Ectodermal cell (in vitro differentiated cells): Measurements from ENCODE around the gene RETREG1.
"Not testable (repeated sequence)": the region's sequence is repeated elsewhere in the genome, so short reads cannot be mapped to it uniquely, and the experiment has no call there.

Experiments
- H3K27ac ChIP-seq: 2 replicates; pipeline ENCODE4 v1.7.0; 2013; ENCODE audit warnings: mild to moderate bottlenecking, low read depth, low read length; ENCODE audit not compliant: insufficient read depth, poor library complexity, severe bottlenecking
- H3K27me3 ChIP-seq: 2 replicates; pipeline ENCODE4 v1.7.0; 2013; ENCODE audit warnings: mild to moderate bottlenecking, low read length; ENCODE audit not compliant: insufficient read depth, control insufficient read depth, poor library complexity, severe bottlenecking
- H3K36me3 ChIP-seq: one replicate; pipeline ENCODE4 v1.7.0; 2013; ENCODE audit warnings: low read length; ENCODE audit not compliant: control insufficient read depth, insufficient read depth
- H3K4me1 ChIP-seq: one replicate; pipeline ENCODE4 v1.7.0; 2013; ENCODE audit warnings: low read length; ENCODE audit not compliant: control insufficient read depth, insufficient read depth
- H3K4me3 ChIP-seq: 2 replicates; pipeline ENCODE4 v1.7.0; 2013; ENCODE audit warnings: low read depth, low read length, control low read depth; ENCODE audit not compliant: insufficient read depth
- H3K9me3 ChIP-seq: 2 replicates; pipeline ENCODE4 v1.7.0; 2013; ENCODE audit warnings: mild to moderate bottlenecking, low read length, moderate library complexity; ENCODE audit not compliant: control insufficient read depth
- WGBS, 2 experiments: methylation state at CpG; one replicate each; pipeline ENCODE4 v1.1.7; 2013; ENCODE audit warnings: missing lambda C conversion rate in 2 of 2; 5-methylcytosine and 5-hydroxymethylcytosine counted together

Gene RETREG1

DNA sequence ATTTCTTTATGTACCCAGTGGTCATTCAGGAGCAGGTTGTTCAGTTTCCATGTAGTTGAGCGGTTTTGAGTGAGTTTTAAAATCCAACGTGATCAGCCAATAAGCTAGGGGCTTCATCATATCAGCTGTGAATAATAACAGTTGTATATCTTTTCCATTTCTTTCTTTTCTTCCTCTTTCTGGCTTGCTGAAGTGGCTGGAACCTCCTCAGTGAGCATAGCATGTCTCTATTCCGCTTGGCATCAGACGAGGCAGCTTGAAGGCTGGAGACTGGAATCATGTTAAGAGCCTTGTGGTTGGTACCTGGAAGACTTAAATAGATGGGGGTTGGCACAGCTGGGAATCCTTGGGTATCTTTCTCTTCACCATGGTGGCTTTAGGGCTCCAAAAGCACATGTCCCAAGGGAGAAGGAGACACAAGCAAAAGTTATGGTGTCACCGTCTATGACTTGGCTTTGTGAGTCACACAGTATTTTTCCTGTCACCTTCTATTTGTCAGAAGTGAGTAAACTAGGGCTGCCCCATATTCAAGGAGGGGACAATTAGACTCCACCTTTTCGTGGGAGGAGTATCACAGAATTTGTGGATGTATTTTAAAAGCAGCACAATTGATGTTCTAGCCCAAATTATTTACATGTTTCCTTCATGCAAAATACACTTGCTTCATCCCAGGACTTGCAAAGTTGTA, 38.0 kb upstream of the RETREG1 start:
- H3K27ac ChIP-seq, result no peak overlapping the region
- no peaks in the 10 kb centered on the region for H3K9me3 ChIP-seq
- H3K27me3 ChIP-seq, result no peaks in the 10 kb centered on the region
- 51 to 57% methylated on average over 5 of the region's 6 CpGs for WGBS, 2 experiments
- no peak overlapping the region for H3K4me3 ChIP-seq
- H3K36me3 ChIP-seq, result no peaks in the 10 kb centered on the region
- H3K4me1 ChIP-seq, result no peaks in the 10 kb centered on the region

DNA sequence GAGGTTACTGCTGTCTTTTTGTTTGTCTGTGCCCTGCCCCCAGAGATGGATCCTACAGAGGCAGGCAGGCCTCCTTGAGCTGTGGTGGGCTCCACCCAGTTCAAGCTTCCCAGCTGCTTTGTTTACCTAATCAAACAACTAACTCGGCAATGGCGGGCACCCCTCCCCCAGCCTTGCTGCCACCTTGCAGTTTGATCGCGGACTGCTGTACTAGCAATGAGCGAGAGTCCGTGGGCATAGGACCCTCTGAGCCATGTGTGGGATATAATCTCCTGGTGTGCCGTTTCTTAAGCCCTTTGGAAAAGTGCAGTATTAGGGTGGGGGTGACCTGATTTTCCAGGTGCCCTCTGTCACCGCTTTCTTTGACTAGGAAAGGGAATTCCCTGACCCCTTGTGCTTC, 31.9 kb upstream of the RETREG1 start:
- 78 to 83% methylated on average over 8 of the region's 8 CpGs for WGBS, 2 experiments

DNA sequence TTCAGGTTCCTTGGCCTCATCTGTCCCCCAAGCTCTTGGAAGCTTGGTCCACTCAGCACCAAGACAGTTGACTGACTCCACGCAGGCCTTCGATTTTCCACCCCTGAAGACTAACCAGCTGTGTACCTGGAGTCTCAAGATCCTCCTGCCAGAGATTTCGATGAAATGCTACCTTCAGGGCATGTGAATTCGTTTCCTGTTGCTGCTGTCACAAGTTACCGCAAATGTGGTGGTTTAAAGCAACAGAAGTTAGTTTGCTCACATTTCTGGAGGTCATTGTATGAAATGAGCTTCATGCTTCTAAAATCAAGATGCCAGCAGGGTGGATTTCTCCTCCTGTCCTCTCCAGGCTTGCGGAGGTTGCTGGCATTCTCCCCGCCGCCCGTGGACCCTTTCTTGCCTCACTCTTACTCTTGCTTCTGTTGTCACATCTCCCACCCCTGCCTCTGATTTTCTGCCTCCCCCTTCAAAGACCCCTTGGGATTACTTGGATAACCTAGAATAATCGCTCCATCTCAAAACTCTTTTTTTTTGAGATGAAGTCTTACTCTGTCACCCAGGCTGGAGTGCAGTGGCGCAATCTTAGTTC, 27.6 kb upstream of the RETREG1 start:
- Histone ChIP-seq H3K27ac (no peak overlapping the region), H3K4me1 (peaks cover 6% of the 10 kb centered on the region), H3K4me3 (no peak overlapping the region), H3K36me3 (no peaks in the 10 kb centered on the region), H3K27me3 (no peaks in the 10 kb centered on the region), H3K9me3 (no peaks in the 10 kb centered on the region)
- WGBS, 2 experiments, result 94 to 96% methylated on average over 11 of the region's 11 CpGs

More for the DNA sequence above, 31.9 kb upstream of the RETREG1 start:
- not testable (repeated sequence) for H3K4me1 ChIP-seq, H3K9me3 ChIP-seq, H3K36me3 ChIP-seq, H3K27me3 ChIP-seq, H3K27ac ChIP-seq, H3K4me3 ChIP-seq

GRCh38 chr5:16642867-16643266, 26.1 kb upstream of the RETREG1 start:
- no peaks in the 10 kb centered on the region for H3K27me3 ChIP-seq
- 59 to 67% methylated on average over 1 to 2 of the region's 2 CpGs for WGBS, 2 experiments
- no peak overlapping the region for H3K27ac ChIP-seq
- H3K4me3 ChIP-seq, result no peak overlapping the region
- H3K4me1 ChIP-seq, result peaks cover 6% of the 10 kb centered on the region
- H3K9me3 ChIP-seq, result no peaks in the 10 kb centered on the region
- H3K36me3 ChIP-seq, result no peaks in the 10 kb centered on the region

GRCh38 chr5:16639206-16639605, 22.4 kb upstream of the RETREG1 start:
- H3K9me3 ChIP-seq, result no peaks in the 10 kb centered on the region
- 94 to 96% methylated on average over 4 of the region's 4 CpGs for WGBS, 2 experiments
- no peak overlapping the region for H3K27ac ChIP-seq
- H3K36me3 ChIP-seq, result no peaks in the 10 kb centered on the region
- no peaks in the 10 kb centered on the region for H3K27me3 ChIP-seq
- H3K4me1 ChIP-seq, result peaks cover 6% of the 10 kb centered on the region
- no peak overlapping the region for H3K4me3 ChIP-seq

GRCh38 chr5:16628376-16628775, 11.6 kb upstream of the RETREG1 start:
- Histone ChIP-seq H3K4me1 (no peaks in the 10 kb centered on the region), H3K9me3 (no peaks in the 10 kb centered on the region)
- WGBS, 2 experiments, result 94 to 95% methylated on average over 3 of the region's 3 CpGs

DNA sequence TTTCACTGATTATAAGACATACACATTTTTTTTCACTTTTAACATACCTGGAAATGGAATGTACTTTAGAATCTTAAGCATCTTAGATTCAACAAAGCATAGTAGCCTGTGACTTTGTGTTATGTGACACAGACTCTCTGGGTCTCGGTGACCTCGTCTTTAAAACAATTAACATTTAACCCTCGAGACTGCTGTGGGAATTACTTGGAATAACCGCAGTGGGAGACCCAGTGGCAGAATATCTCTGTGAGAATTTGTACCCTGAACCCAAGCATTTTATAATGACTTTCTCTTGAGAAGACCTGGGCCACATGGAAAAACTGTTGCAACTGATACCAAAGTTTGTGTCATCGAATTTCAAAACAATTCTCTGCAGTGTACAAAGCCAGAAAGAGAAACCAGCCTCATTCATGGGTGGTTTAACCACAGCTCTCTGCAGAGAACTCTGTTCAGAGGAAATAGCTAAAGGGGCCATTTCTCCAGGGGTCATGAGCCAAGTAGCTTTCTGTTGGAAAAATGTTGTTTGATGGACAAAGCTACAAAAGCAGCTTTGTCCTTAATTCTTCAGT, 10.0 kb upstream of the RETREG1 start:
- H3K27ac ChIP-seq, result no peak overlapping the region
- no peaks in the 10 kb centered on the region for H3K36me3 ChIP-seq
- no peaks in the 10 kb centered on the region for H3K9me3 ChIP-seq
- 76 to 80% methylated on average over 5 of the region's 5 CpGs for WGBS, 2 experiments
- H3K4me3 ChIP-seq, result no peak overlapping the region
- H3K4me1 ChIP-seq, result no peaks in the 10 kb centered on the region
- no peaks in the 10 kb centered on the region for H3K27me3 ChIP-seq

More at GRCh38 chr5:16628376-16628775, 11.6 kb upstream of the RETREG1 start:
- no peak overlapping the region for H3K27ac ChIP-seq
- no peak overlapping the region for H3K4me3 ChIP-seq
- no peaks in the 10 kb centered on the region for H3K36me3 ChIP-seq
- H3K27me3 ChIP-seq, result no peaks in the 10 kb centered on the region

DNA sequence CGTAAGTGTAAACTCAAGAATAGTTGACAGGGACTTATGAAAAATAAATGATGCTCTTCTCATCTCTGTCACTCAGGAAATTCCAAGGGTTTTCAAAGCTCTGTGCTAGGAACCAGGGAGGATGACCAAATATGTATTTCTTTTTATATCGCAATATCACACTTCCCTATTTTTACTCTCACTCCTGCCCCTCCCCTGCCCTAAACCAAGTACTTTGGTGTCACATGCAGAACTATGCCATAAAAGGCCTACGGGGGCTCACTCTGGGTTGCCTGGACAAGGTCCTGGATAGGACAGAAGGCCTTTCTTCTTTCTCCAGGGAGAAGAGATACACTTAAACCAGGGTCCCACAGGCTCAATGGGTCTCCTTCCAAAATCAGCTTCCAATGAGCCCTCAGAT, 8.3 kb upstream of the RETREG1 start:
- no peaks in the 10 kb centered on the region for H3K4me1 ChIP-seq
- H3K4me3 ChIP-seq, result no peak overlapping the region
- 60% methylated on average over 3 of the region's 3 CpGs for WGBS, 2 experiments
- no peaks in the 10 kb centered on the region for H3K36me3 ChIP-seq
- no peak overlapping the region for H3K27ac ChIP-seq
- no peaks in the 10 kb centered on the region for H3K9me3 ChIP-seq
- H3K27me3 ChIP-seq, result no peaks in the 10 kb centered on the region

DNA sequence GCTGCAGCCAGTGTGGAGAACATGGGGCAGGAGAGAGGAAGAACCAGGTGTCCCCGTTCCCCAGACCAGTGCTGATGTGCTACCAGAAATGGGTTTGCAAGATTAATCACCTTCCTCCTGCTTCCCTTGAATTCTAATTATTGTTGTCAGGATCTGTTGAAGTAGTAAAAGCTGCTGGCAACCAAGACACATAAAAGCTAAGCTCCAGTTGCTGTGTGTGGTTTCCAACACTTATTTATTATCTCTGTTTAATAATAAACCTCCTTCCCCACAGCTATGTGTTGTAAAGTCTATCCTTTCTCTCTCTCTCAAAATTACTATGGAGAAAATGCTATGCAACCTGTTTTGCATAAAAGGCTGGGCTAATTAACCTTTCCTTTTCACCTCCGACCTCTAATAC, 2.3 kb upstream of the RETREG1 start:
- Histone ChIP-seq H3K4me1 (peaks cover 7% of the 10 kb centered on the region), H3K36me3 (no peaks in the 10 kb centered on the region), H3K4me3 (no peak overlapping the region), H3K9me3 (no peaks in the 10 kb centered on the region), H3K27me3 (peaks cover 51% of the 10 kb centered on the region), H3K27ac (no peak overlapping the region)
- 92 to 93% methylated on average over 1 to 2 of the region's 2 CpGs for WGBS, 2 experiments

DNA sequence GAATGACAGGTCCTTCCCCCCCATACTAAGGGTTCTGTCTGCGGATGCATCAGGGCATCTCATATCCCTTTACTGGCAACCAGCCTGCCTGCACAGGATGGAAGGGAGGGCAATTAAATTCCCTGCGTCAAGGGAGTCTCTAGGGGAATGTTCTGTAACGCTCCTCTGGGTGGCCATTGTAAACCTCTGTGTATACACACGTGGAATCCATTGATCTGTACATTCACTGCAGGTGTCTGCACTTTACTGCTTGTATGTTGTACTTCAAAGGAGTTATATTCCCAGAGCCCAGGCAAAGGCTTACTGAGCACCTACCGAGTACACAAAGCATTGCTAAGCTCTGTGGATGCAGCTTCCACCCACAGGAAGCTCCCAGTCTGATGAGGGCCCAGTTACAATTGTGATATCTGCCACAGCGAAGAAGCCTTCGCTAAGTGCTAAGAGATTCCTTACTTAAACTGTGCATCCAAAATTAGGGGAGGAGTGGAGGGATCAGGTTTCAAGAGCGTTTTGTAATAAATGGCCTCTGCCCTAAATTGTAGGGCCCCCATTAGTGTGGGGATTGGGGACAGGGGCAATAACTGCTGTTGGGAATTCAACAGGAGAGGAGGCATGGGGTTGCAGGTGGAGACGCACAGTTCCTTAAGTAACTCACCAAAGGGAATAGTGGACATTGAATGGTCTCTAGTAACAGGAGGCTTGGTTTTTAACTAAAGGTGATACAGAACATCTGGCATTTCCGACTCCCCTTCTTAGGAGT, 1.5 kb upstream of the RETREG1 start:
- Histone ChIP-seq H3K4me3 (no peak overlapping the region), H3K36me3 (no peaks in the 10 kb centered on the region), H3K27me3 (peaks cover 51% of the 10 kb centered on the region), H3K9me3 (no peaks in the 10 kb centered on the region), H3K4me1 (peaks cover 7% of the 10 kb centered on the region), H3K27ac (no peak overlapping the region)
- WGBS, 2 experiments, result 73 to 81% methylated on average over 10 of the region's 10 CpGs
